H9 (cell line): ENCODE measurements around the gene POC1B. TPM values are rescaled to one million over a fixed set of nuclear protein-coding genes. Genes with fewer than 3 reads are reported as not detected.

ENCODE experiments used
- DNase-seq: peaks from one replicate; pipeline ENCODE4 v3.0.0-alpha.2; 2017
- H2AFZ ChIP-seq: one replicate; pipeline ENCODE4 v1.6.1; 2013; ENCODE audit warnings: mild to moderate bottlenecking, low read length, control low read depth, moderate library complexity
- H2AK5ac ChIP-seq: 2 replicates; pipeline ENCODE4 v1.6.1; 2013; ENCODE audit warnings: low read length, control low read depth, mixed read lengths; ENCODE audit not compliant: insufficient read length
- H2BK120ac ChIP-seq: one replicate; pipeline ENCODE4 v1.6.1; 2013; ENCODE audit warnings: low read depth, mild to moderate bottlenecking, low read length, control low read depth, inconsistent platforms; ENCODE audit not compliant: poor library complexity, severe bottlenecking
- H2BK12ac ChIP-seq: 2 replicates; pipeline ENCODE4 v1.6.1; 2013; ENCODE audit warnings: low read length, control low read depth, mixed read lengths, low read depth; ENCODE audit not compliant: insufficient read length
- H2BK15ac ChIP-seq: 2 replicates; pipeline ENCODE4 v1.6.1; 2013; ENCODE audit warnings: low read depth, low read length, control low read depth
- H2BK20ac ChIP-seq: one replicate; pipeline ENCODE4 v1.6.1; 2013; ENCODE audit warnings: low read depth, mild to moderate bottlenecking, low read length, control low read depth, inconsistent platforms; ENCODE audit not compliant: poor library complexity, severe bottlenecking
- H2BK5ac ChIP-seq: 2 replicates; pipeline ENCODE4 v1.6.1; 2013; ENCODE audit warnings: low read length, control low read depth, mixed read lengths; ENCODE audit not compliant: insufficient read length
- H3K14ac ChIP-seq: 2 replicates; pipeline ENCODE4 v1.6.1; 2013; ENCODE audit warnings: low read length, control low read depth; ENCODE audit not compliant: insufficient read depth
- H3K18ac ChIP-seq: 2 replicates; pipeline ENCODE4 v1.6.1; 2013; ENCODE audit warnings: low read depth, mild to moderate bottlenecking, mixed read lengths, low read length, control low read depth; ENCODE audit not compliant: insufficient read length
- H3K23ac ChIP-seq: 2 replicates; pipeline ENCODE4 v1.6.1; 2013; ENCODE audit warnings: low read length, control low read depth, mixed read lengths, low read depth; ENCODE audit not compliant: insufficient read length
- H3K23me2 ChIP-seq: 2 replicates; pipeline ENCODE4 v1.6.1; 2013; ENCODE audit warnings: low read depth, mild to moderate bottlenecking, mixed read lengths, low read length, control low read depth; ENCODE audit not compliant: insufficient read length, poor library complexity, severe bottlenecking
- H3K27ac ChIP-seq: 2 replicates; pipeline ENCODE4 v1.5.1; 2013; ENCODE audit warnings: low read length, control low read depth, mixed read lengths, low read depth; ENCODE audit not compliant: insufficient read length
- H3K27me3 ChIP-seq: 2 replicates; pipeline ENCODE4 v1.6.1; 2013; ENCODE audit warnings: low read length, control low read depth, inconsistent platforms; ENCODE audit not compliant: insufficient read depth
- H3K4ac ChIP-seq: 2 replicates; pipeline ENCODE4 v1.6.1; 2013; ENCODE audit warnings: low read depth, mild to moderate bottlenecking, control low read depth, inconsistent platforms, low read length, moderate library complexity
- H3K4me1 ChIP-seq: 2 replicates; pipeline ENCODE4 v1.6.1; 2013; ENCODE audit warnings: low read length, control low read depth, inconsistent platforms; ENCODE audit not compliant: insufficient read depth
- H3K4me2 ChIP-seq: 2 replicates; pipeline ENCODE4 v1.6.1; 2013; ENCODE audit warnings: low read length, control low read depth, mixed read lengths; ENCODE audit not compliant: insufficient read length, insufficient read depth
- H3K56ac ChIP-seq: 2 replicates; pipeline ENCODE4 v1.6.1; 2013; ENCODE audit warnings: low read depth, mild to moderate bottlenecking, mixed read lengths, low read length, control low read depth; ENCODE audit not compliant: insufficient read length
- H3K79me1 ChIP-seq: 2 replicates; pipeline ENCODE4 v1.6.1; 2013; ENCODE audit warnings: low read depth, mild to moderate bottlenecking, moderate library complexity, low read length, control low read depth, inconsistent platforms; ENCODE audit not compliant: insufficient read depth, poor library complexity, severe bottlenecking
- H3K79me2 ChIP-seq: 2 replicates; pipeline ENCODE4 v1.6.1; 2013; ENCODE audit warnings: low read length, control low read depth, inconsistent platforms; ENCODE audit not compliant: insufficient read depth
- H3K9ac ChIP-seq: 2 replicates; pipeline ENCODE4 v1.6.1; 2013; ENCODE audit warnings: low read length, control low read depth, mixed read lengths; ENCODE audit not compliant: insufficient read length; ENCODE audit errors: extremely low read depth
- H3K9me3 ChIP-seq: one replicate; pipeline ENCODE4 v1.6.1; 2013; ENCODE audit warnings: low read depth, low read length, inconsistent platforms; ENCODE audit not compliant: control insufficient read depth
- H3T11ph ChIP-seq: one replicate; pipeline ENCODE4 v1.6.1; 2013; ENCODE audit warnings: mild to moderate bottlenecking, low read length, control low read depth, inconsistent platforms
- H4K20me1 ChIP-seq: one replicate; pipeline ENCODE4 v1.6.1; 2013; ENCODE audit not compliant: control insufficient read depth, insufficient read length, insufficient read depth
- H4K5ac ChIP-seq: 2 replicates; pipeline ENCODE4 v1.6.1; 2013; ENCODE audit warnings: low read depth, mild to moderate bottlenecking, mixed read lengths, low read length, control low read depth; ENCODE audit not compliant: insufficient read length
- H4K8ac ChIP-seq: replicated peaks from 2 replicates; pipeline ENCODE4 v1.6.1; 2013; ENCODE audit warnings: low read length, control low read depth, mixed read lengths, low read depth; ENCODE audit not compliant: insufficient read length
- H4K91ac ChIP-seq: 2 replicates; pipeline ENCODE4 v1.6.1; 2013; ENCODE audit warnings: low read depth, mild to moderate bottlenecking, moderate library complexity, mixed read lengths, low read length, control low read depth; ENCODE audit not compliant: insufficient read length
- H3K27ac Mint-ChIP-seq, 3 experiments: 2 replicates in 2 of 3; 3 replicates in 1 of 3; pipeline ENCODE4 v1.8.0; 2020 to 2021; ENCODE audit warnings: mixed read lengths in 3 of 3, mild to moderate bottlenecking in 1 of 3, moderate library complexity in 1 of 3
- H3K27me3 Mint-ChIP-seq: 2 replicates; pipeline ENCODE4 v1.8.0; 2021; ENCODE audit warnings: low read depth, mild to moderate bottlenecking, moderate library complexity, mixed read lengths
- H3K36me3 Mint-ChIP-seq, 3 experiments: 2 replicates in 2 of 3; 3 replicates in 1 of 3; pipeline ENCODE4 v1.8.0; 2020 to 2021; ENCODE audit warnings: low read depth in 3 of 3, mixed read lengths in 3 of 3; ENCODE audit not compliant: insufficient read depth in 1 of 3
- H3K4me1 Mint-ChIP-seq, 2 experiments: 2 replicates each; pipeline ENCODE4 v1.8.0; 2020; ENCODE audit warnings: mixed read lengths in 2 of 2
- H3K4me3 Mint-ChIP-seq, 2 experiments: 2 replicates in 1 of 2; 3 replicates in 1 of 2; pipeline ENCODE4 v1.8.0; 2020 to 2021; ENCODE audit warnings: mild to moderate bottlenecking in 2 of 2, mixed read lengths in 2 of 2, moderate library complexity in 1 of 2
- H3K9me3 Mint-ChIP-seq, 2 experiments: 2 replicates in 1 of 2; 3 replicates in 1 of 2; pipeline ENCODE4 v1.8.0; 2020; ENCODE audit warnings: mild to moderate bottlenecking in 2 of 2, mixed read lengths in 2 of 2, moderate library complexity in 1 of 2
- CTCF ChIP-seq: fragments of 200-600 bp; sonication (generic); conservative IDR thresholded peaks from 3 replicates; pipeline ENCODE4 v1.8.0; 2021; ENCODE audit warnings: antibody characterized with exemption, mild to moderate bottlenecking
- WGBS: extraction: QIAGEN DNeasy Blood & Tissue Kit; methylation state at CpG from one replicate; pipeline ENCODE4 v1.1.7; 2013; ENCODE audit warnings: missing lambda C conversion rate, low lambda C conversion rate, mixed read lengths; ENCODE audit not compliant: insufficient read length; ENCODE audit errors: extremely low coverage; 5-methylcytosine and 5-hydroxymethylcytosine counted together
- total RNA-seq: library from RNA; stranded (reverse); gene quantifications from 2 replicates; pipeline ENCODE4 v1.2.1, GENCODE V29; 2021

The POC1B gene
- total RNA-seq, 1 experiment from 2014 or later = 12.5 TPM

GRCh38 chr12:89370850-89371249, 155.0 kb downstream of the POC1B start:
- H4K5ac ChIP-seq = no peak overlapping the region
- H3K27ac ChIP-seq = no peak overlapping the region
- H3K79me1 ChIP-seq = no peaks in the 10 kb centered on the region
- H4K20me1 ChIP-seq = no peaks in the 10 kb centered on the region
- no peak overlapping the region for H3K4ac ChIP-seq
- H4K8ac ChIP-seq = no peak overlapping the region
- no peaks in the 10 kb centered on the region for H3K23me2 ChIP-seq
- H3K4me3 Mint-ChIP-seq = no peak overlapping the region
- no peak overlapping the region for H3K9ac ChIP-seq
- WGBS = no CpG with 5 or more reads among the region's 7 CpGs
- no peak overlapping the region for H3K18ac ChIP-seq
- H3K4me1 Mint-ChIP-seq = peaks cover 17 to 19% of the 10 kb centered on the region in 2 experiments
- no peak overlapping the region for H3K14ac ChIP-seq
- peaks cover 8% of the 10 kb centered on the region for H3K27me3 Mint-ChIP-seq
- H2BK20ac ChIP-seq = no peak overlapping the region
- no peaks in the 10 kb centered on the region; a peak in 1 of 5 replicates for H3K9me3 Mint-ChIP-seq
- no peaks in the 10 kb centered on the region for H3K79me2 ChIP-seq
- H3K4me1 ChIP-seq = peaks cover 7% of the 10 kb centered on the region; the same call in 1 of the 2 replicates
- no peak overlapping the region for H4K91ac ChIP-seq
- no peak overlapping the region for H3K27ac Mint-ChIP-seq
- no peak overlapping the region for H2BK15ac ChIP-seq
- H3K27me3 ChIP-seq = no peaks in the 10 kb centered on the region
- H2BK5ac ChIP-seq = no peak overlapping the region
- no peak overlapping the region for H2AFZ ChIP-seq
- no peak for TF ChIP-seq CTCF
- no peak overlapping the region for H2BK12ac ChIP-seq
- no peaks in the 10 kb centered on the region for H3K9me3 ChIP-seq
- H2AK5ac ChIP-seq = no peak overlapping the region
- no peak overlapping the region for H3T11ph ChIP-seq
- H3K36me3 Mint-ChIP-seq = no peaks in the 10 kb centered on the region
- no peak overlapping the region for H3K23ac ChIP-seq
- H3K4me2 ChIP-seq = no peak overlapping the region
- H3K56ac ChIP-seq = no peak overlapping the region
- no peak for DNase-seq
- no peak overlapping the region for H2BK120ac ChIP-seq
